HG03135 (cell line): ENCODE results near the gene SPOCD1.

Source experiments
- ATAC-seq: cut with Tn5 transposase; IDR thresholded peaks from one replicate; pipeline ENCODE4 v1.9.1; 2021; ENCODE audit warnings: mild to moderate bottlenecking, moderate library complexity; ENCODE audit not compliant: unreplicated experiment

The SPOCD1 gene

DNA sequence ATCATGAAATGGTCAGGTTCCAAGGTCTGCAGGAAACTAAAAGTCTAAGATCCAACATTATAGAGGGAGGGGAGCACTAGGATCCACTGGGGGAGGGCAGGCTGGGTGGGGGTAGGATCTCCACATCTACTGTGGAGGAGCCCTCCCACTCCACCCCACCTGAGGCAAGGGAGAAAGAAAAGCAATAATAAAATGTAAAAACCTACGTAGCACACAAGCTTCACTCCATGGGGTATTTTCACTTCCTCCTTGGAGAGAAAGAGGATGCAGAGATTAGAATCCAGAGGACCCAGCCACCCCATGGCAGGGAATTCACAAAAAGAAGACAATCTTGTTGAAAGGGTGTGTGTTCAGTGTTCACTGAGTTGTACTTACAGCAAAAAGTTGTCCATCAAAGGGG is 14.4 kb downstream of the SPOCD1 start:
- ATAC-seq, result no peak

DNA sequence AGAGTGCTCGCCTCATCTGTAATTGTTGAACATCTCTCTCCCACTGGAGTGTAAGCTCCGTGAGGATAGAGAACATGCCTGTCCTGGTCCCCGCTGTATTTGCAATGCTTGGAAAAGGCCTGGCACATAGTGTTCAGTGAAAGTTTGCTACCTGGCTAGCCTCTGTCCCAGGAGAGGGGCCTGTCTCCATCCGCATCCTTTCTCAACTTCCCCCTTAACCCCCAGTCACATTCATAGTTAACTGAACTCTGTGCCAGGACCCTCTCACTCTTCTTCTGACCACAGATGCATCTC is 15.2 kb downstream of the SPOCD1 start:
- no peak for ATAC-seq

DNA sequence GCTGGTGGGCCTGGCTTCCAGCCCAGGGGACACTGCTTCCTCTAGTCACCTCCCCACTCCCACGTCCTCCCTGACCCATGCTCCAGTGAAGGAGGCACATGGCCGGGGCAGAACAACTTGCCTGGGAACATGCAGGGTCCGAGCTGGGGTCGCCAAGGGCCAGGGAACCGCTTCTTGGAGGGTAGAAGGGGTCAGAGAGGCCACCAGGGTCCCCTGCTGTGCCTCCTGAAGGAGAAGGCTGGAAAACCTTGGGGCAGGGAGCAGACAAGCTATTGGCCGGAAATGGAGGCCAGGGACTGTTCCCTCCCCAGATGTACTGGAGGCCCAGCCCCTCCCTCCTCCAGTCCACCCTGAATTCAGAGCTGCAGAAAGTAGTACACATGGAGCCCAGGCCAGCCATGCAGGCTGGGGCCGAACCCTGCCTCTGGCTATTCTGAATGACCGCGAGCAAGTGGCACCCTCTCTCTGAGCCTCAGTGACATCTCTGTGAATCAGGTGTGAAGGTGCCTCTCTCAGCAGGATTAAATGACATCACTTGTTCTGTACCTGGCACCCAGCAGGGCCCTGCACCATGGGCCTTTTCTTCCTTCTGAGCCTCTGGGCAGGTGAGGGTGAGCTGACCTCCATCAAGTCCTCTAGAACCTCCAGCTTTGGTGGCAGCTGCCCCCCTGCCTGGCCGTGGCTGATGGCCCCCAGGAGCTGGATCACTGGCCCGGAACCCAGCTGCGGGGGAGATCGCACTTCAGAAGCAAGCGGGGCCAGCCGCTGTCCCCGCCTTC is 15.7 kb downstream of the SPOCD1 start:
- no peak for ATAC-seq

DNA sequence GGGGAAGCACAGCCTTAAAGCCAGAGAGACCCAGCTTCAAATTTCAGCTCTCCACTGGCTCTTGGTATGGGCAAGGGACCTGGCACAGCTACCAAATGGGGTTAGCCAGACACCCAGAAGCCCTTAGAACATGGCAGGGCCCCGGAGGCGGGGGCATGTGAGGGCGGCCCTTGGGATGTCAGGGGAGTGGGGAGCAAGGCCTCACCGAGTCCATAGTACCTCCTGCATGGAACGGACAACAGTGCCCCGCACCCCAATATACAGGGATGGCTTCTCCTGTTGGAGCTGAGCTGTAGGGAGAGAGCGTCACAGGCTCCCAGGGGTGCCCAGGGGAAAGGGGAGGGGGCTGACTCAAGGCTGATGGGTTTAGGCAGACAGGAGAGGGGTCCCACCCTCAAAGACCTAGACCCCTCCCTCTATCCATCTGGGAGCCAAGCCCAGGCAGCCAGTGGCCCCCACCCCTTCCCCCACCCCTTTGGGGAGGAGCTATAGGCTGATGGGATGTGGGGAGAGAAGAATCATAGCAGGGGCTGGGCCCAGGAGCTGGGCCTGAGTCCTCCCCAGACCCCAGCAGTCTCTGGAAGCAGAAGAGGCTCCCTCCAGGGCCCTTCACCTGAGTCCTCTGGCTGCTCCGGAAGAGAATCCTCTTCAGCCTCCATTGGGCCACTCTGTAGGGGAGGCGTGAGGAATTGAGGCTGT is 16.5 kb downstream of the SPOCD1 start:
- no peak for ATAC-seq

DNA sequence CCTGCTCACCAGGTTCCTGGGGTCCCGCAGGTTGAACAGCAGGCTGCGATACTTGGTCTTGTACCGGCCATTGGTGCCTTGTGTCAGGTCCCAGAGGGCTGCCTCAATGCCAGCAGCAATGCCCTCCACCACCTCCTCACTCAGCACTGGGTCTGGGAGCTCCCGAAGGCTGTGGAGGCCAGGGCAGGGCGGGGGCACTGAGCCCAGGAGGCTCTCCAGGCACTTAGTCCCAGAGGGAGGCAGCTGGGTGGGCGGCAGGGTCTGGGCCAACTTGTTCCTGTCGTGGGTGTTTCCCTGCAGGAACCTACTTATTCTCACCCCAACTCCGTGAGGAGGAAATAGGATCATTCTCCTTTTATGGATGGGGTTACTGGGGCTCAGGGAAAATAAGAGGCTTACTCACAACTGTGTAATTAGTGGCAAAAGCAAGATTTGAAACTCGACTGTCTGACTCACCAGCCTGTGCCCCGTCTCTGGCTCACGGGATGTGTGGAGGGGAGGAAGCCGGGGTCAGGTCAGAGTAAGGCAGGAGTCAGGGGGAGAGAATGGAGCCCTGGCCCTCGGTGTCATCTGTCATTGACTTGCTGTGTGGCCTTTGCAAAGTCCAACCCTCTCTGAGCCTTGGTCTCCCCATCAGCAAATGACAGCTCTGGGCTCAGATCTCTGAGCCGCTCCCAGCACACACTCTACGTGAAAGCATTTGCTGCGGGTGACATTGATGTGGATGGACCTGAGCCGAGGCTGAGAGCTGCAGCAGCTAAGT is 17.2 kb downstream of the SPOCD1 start:
- ATAC-seq, result no peak

DNA sequence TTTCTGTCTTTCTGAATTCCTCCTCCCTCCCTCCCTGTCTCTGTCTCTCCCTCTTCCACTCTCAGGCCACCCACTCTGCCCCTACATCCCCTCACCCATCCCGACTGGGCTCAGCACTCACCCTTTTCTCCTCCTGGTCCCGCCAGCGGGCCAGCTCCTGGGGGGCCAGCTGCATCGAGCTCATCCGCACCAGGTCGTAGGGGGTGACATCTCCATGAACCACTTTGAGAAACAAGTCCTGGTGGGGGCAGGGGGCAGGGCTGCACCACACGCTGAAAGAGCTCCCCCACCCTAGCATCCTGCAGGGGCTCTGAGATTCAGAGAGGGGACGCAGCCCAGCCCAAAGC is 17.8 kb downstream of the SPOCD1 start:
- ATAC-seq, result no peak

DNA sequence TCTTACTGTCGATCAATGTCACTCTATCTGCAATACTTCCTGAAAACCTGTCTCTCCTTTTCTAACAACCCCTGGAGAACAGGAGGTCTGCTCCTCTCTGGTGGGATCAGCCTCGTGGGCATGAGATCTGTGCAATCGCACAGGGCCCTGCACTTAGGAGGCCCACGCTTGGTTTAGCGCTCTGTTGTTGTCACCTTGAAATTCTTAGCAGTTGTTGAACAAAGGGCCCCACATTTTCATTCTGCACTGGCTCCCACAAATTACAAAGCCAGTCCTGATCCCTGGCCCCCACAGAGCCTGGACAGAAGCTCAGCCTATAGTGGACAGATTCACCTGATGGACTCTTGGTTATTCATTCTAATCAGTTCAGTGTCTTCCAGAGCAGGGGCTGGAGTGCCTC is 18.6 kb downstream of the SPOCD1 start:
- no peak for ATAC-seq

DNA sequence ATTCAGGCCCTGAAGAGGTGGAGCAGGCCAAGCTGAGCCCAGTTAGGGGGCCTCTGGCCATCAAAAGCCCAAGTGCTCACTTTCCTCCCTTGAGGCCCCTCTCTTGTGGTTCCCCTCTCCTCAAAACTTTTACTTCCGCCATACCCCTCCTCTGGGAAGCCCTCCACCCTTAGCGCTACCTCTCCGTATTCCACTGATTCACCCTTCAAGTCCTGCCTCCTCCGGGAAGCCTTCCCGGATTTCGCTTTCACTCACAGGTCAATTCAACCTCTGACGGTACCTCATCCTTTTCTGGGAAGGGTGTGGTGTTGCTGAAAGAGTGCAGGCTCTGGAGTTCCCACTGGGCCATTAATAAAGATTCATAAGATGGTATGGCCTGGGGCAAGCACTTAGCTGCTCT is 19.1 kb downstream of the SPOCD1 start:
- ATAC-seq, result no peak

DNA sequence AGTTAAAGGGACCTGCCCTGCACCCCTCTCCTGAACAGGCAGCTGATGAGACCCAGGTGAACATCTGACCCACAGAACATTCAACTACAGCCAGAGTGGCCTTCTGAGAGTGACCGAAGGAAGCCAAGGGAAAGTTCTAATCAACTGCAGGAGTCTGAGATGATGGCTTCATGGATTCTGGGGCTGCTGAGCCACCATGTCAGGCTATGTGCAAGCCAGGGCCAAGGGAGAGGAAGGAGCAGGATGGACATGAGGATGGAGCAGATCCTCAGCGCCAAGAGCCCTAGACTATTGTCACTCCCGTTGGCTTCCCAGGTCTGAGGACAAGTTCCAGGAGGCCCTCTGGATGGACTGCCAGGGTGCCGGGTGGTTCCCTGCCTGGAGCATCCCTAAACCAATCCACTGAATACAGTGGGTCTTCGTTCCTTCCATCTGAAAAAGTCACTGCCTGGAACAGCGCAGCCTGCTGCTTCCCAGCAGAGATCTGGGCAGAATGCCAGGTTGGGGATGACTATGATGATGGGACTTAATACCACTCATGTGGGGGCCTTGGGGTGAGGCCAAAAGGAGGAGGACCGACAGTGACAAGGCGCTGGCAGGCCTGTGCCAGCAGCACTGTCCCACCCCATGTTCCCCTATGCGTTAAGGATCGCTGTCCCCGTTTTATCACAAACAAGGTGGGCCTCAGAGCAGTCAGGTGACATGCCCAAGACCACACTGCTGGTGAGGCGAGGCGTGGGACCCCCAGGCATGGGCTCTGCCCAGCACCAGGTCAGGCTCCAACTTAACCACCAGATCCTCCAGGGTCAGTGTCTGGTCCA is 19.8 kb downstream of the SPOCD1 start:
- no peak for ATAC-seq

DNA sequence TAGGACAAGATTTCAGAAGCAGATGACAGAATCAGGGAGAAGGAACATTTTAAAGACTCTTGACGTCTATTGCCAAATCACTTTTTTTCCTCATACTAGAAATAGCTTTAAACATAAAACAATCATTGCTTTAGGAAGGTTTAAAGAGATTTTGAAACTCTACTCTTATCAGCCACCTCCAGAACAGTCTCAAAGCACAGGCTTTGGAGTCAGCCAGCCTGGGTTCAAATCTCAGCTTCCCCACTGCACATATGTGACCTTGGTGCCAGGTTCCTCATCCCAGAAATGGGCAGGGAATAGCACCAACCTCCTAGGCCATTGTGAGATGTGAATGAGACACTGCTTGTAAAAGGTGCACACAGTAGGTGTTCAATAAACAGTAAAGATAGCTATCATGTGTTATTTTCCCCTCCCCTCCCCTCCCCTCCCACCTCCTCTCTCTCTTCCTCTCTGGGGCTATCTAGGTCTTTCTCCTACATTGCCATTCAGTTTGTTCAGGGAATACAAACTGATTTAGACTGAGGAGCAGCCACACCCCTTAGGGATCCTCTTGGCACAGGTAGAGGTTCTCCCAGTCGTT is 20.6 kb downstream of the SPOCD1 start:
- ATAC-seq, result no peak

DNA sequence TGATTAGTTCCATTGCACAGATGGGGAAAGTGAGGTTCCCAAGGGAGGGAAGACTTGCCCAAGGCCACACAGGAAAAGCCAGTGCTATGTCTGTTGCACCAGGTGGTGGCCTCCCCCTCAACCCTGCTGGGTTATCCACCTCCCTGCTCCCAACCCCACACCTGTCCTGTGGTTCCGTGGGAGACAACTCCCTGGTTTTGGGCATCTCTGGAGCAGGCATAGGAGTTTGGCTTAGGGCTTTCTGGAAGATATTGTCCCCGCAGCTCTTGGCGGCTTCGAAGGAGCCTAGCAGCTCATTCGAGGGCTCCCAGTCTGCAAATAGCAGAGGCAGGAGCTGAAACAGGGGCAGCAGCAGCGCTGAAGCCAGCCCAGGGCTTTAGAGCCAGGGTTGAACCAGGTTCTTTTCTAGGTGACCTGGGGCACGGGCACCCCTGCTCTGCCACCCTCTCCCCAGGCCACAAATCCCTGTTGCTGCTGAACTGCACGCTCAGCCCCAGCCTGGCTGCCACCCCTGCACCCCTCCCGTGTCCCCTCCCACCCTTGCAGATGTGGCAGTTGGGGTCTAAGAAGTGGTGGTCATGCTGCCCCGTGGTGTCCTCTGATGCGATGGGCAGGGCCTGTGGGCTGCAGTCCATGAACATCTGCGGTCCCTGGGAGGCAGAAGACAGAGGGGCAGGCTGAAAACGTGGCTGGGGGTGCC is 22.1 kb downstream of the SPOCD1 start:
- no peak for ATAC-seq

DNA sequence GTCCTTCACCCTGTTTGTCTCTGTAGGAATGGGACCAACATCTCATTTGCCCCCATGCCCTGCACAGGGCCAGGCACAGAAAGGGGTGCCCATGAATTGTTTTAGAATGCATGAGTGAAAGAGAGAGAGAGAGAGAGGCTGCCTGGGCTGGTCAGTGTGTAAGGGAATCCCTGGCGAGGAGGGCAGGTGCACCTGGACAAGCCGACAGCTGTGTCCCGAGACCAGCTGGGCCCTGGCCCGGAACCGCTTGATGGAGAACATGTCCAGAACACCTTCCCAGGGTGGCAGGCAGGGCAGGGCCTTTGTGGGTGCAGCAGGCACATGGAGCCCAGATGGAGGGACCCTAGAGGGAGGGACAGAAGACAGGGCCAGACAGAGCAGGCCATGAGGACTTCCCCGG is 22.7 kb downstream of the SPOCD1 start:
- ATAC-seq, result no peak

DNA sequence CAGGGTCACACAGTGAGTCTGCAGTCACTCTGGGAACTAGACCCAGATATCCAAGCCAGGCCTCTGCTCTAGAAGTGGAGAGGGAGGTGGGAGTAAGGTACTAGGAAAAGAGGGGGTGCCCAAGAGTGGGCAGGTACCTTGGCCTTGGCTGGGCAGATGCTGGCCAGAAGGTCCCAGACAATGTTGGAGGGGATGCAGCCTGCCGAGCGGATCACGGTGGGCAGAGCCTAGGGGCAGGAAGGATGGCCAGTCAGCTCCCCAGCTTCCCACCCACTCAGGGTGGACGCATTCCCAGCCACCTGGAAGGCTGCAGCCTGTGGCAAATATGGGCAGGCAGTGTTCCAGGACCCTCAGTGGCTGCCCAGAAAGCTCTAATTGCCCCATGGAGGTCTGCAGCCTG is 23.3 kb downstream of the SPOCD1 start:
- ATAC-seq, result no peak

DNA sequence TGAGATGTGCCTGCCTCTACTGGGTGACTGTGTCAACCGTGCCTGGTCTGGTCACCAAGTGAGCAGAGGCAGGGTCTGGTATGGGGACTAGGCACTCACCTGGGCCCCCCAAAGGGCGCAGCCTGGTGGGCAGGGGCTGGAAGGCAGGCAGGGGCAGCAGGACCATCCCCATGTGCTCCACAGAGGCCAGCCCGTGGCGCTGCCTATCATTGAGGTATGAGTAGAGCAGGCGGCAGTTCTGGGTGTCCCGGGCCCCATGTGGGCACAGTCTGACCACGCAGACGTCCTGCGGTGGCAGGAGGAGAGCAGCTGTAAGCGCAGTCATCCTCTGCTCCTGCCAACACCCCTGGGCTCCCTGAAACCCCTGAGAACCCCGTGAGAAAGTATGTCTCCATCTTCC is 23.7 kb downstream of the SPOCD1 start:
- no peak for ATAC-seq

DNA sequence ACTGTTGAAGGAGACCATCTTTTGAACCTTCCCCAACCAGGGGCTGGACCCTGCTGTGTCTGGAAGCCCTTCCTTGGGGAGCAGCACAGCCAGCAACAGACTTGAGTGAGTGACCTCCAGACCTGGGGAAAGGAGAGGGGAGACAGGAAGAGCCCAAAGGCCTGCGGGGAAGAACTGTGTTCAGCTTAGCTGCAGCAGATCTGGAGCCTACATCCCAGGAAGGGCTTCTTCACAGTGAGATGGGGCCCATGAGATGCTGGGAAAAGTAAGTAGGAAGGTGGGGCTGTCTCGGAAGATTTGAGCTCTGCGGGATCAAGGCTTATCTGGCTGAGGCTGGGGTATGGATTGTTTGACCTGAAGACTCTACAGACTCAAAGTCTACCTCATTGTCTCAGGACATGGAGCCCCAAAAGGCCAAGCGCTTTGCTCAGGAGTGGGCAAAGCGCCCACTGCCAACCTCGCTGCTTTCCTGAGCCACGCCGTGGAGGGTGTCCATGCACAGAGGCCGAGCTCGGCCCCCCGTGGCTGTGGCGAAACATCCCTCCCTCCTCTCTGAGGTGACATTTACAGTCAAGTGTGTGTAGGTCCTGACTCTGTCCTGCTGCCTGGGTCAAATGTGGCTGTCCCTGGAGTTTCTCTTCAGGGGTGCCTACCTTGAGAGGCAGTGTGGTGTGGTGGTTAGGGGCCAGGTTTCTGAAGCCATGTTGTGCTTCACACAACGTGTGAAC is 24.5 kb downstream of the SPOCD1 start:
- ATAC-seq, result no peak

DNA sequence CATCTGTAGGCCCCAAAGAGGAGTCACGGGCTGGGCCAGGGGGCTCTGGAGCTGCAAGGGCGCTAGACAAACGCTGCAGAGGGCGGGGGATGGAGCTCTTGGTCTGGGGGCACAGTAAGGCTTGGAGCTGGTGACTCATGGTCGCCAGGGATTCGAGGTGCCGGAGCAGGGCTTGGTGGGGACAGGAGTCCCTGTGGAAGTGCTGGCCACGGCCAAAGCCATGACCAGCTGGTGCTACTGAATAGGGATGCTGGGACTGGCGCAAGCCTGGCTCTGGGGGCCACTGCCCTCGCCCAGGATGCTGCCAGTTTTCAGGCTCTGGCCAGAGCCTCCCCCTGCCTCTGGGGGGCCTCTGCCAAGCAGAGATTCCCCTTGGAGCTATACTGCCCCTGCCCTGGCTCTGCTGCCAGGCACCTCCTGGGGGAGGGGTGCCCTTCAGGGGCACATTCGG is 25.2 kb downstream of the SPOCD1 start:
- ATAC-seq, result no peak

DNA sequence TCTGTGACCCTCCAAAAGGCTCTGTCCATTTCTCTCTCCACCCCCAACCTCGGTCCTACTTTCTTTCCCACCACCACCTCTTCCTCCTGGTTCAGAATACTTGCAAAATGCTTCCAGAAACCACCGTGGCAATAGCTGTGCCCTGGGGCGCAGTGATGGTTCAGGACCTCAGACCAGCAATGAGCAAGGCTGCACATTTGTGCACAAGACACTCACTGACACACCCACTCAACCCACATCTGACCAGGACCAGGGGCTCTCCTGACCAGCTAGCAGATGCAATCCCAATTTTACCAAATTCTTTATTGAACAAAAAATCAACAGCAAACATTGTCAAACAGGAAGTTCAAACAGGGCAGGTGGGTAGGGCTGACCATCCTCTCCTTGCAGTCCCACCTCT is 25.7 kb downstream of the SPOCD1 start:
- ATAC-seq, result no peak

DNA sequence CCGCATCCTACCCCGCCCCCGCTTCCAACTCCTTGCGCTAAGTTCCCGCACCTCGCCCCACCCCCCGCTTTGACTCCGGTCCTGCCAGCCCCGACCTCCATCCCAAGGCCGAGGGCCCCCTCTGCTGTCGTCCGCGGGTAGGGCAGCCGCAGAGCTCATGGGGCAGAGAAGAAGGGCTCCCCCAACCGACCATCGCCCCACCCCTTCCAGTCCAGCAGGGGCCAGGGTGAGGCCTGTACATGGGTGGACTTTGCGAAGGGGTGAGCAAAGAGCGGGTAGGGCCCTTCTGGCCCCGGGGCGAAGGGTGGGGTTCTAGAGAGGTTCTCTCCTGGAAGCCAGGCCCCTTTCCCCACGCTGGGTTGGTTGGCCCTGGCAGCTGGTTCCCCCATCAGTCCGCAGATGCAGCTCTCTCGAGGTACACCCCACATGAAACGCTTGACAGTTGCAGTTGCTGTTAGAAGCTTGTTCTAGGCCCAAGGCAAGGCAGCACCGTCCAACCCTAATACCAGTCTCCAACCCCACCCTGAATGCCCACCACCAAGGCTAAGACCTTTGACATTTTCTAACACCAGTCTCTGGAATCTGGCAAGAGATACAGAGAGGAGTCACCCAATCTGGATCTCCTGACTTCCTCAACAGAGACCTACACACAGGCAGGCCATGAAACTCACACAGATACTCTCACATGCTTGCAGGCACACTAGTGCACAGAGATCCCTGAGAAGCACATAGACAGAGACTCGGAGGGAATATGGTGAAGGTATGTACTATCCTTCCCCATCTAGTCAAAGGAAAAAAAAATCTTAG is 26.4 kb downstream of the SPOCD1 start:
- ATAC-seq, result peak; percentile 50

DNA sequence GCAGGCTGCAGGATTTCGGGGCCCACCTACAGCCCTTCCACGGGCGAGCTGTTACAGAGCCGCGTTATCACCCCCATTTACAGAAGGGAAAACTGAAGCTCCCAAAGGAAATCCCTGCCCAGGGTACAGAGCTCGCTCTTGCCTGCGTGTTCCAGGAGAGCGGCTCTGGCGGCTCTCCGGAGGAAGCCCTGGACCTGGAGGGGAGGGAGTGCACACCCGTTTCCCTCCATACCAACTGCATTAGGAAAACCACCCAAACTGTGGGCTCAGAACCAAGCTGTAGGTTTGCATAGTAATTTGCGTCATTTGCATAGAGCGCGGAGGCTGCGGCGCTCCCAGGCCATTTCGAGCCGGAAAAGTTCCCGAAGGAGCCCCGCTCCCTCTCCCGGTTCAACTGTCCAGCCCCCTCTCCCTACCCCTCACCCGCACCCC is 27.0 kb downstream of the SPOCD1 start:
- ATAC-seq, result peak; percentile 22
